Measurements from ENCODE around the gene LSM12. TPM values are rescaled to one million over a fixed set of nuclear protein-coding genes. Genes with fewer than 3 reads are reported as not detected.

The LSM12 gene
- total and polyA plus RNA-seq, 7 donors: 39.6 to 65.9 (median 47.9) TPM

DNA sequence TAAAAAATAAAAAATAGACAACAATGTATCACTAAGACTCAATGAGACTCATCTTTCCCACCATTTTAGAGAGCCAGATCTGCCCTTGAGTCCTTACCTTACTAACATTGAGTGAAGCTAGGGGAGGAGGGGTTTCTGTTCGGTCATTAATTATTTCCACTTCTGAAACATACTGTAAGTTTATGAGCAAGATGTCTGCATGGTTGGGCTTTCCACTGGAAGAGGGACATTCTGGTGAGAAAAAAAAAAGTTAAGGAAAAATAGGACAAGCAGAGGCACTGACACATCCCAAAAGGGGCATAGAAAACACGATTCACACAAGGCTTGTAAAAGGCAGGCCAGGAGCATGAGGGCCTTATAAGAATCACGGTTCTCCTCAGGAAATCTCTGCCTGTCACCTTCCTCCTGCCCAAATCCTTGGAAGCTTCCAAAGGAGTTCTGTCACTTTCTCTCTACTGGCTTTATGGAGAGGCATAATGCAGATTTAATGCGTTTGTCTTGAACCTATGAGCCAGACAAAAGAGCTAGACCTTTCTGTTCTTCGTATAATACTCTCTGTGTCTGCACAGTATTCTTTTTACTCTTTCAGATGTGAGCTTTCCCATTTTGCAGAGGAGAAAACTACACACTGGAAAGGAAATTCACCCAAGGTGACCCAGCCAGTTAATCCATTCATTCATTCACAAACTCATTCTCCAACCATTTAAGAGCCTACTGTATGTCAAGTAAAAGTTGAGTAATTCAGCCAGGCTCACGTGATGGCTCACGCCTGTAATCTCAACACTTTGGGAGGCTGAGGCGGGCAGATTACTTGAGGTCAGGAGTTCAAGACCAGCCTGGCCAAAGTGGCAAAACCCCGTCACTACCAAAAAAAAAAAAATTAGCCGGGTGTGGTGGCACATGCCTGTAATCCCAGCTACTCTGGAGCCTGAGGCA lies 2.5 kb downstream of the LSM12 start:
- Histone ChIP-seq H3K27me3 (ENCODE audit: insufficient read depth in 3 of 3, low read length in 2 of 3) (no peaks in the 10 kb centered on the region), H3K27ac (no peak overlapping the region), H3K4me1 (peaks cover 35% of the 10 kb centered on the region), H3K36me3 (ENCODE audit: insufficient read depth in 1 of 2, low read depth in 1 of 2) (peaks cover 12 to 38% of the 10 kb centered on the region in 2 donors), H3K9me3 (no peaks in the 10 kb centered on the region), H3K4me3 (no peak overlapping the region)
- TF ChIP-seq, protein P1, sequence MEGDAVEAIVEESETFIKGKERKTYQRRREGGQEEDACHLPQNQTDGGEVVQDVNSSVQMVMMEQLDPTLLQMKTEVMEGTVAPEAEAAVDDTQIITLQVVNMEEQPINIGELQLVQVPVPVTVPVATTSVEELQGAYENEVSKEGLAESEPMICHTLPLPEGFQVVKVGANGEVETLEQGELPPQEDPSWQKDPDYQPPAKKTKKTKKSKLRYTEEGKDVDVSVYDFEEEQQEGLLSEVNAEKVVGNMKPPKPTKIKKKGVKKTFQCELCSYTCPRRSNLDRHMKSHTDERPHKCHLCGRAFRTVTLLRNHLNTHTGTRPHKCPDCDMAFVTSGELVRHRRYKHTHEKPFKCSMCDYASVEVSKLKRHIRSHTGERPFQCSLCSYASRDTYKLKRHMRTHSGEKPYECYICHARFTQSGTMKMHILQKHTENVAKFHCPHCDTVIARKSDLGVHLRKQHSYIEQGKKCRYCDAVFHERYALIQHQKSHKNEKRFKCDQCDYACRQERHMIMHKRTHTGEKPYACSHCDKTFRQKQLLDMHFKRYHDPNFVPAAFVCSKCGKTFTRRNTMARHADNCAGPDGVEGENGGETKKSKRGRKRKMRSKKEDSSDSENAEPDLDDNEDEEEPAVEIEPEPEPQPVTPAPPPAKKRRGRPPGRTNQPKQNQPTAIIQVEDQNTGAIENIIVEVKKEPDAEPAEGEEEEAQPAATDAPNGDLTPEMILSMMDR (IDR thresholded peaks at IDR 0.05): no peak
- DNase-seq (no peak), ATAC-seq (no peak)
- WGBS, 3 donors: 58 to 73% (median 64%) methylated on average over 10 of the region's 10 CpGs
- intact Hi-C loops (cut with DNase I): no loop called here

- Histone ChIP-seq H3K27me3 (ENCODE audit: insufficient read depth in 3 of 3, low read length in 2 of 3) (no peaks in the 10 kb centered on the region), H3K4me3 (no peak overlapping the region), H3K27ac (no peak overlapping the region), H3K4me1 (peaks cover 38% of the 10 kb centered on the region), H3K36me3 (ENCODE audit: insufficient read depth in 1 of 2, low read depth in 1 of 2) (peaks cover 12 to 48% of the 10 kb centered on the region in 2 donors), H3K9me3 (no peaks in the 10 kb centered on the region)
- 86 to 93% (median 87%) methylated on average over 15 of the region's 15 CpGs for WGBS, 3 donors
- intact Hi-C loops (cut with DNase I): no loop called here
- ATAC-seq: no peak
- DNase-seq: no peak
- TF ChIP-seq, protein P1 (IDR thresholded peaks at IDR 0.05): no peak
Observed at GRCh38 chr17:44062871-44063270, 3.6 kb downstream of the LSM12 start.

DNA sequence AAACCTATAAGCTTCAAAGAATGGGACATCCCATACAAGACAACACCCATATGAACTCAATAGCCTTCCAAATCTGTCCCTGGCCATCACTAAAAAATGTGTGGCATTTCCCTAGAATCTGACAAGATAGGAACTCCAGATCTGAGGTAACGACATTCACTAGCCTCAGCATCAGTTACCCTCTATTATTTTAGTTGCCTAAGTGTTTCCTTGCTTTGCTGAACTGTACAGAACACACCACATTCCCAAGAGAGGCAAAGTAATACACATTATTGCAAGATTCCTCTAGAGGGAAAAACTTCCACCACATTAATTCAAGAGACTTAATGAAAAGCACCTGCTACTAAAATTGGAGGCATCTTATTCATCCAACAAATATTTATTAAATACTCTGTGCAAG lies 5.0 kb downstream of the LSM12 start:
- Histone ChIP-seq H3K4me3 (no peak overlapping the region), H3K27ac (no peak overlapping the region), H3K36me3 (ENCODE audit: insufficient read depth in 1 of 2, low read depth in 1 of 2) (peaks cover 12 to 59% of the 10 kb centered on the region in 2 donors), H3K4me1 (peaks cover 32% of the 10 kb centered on the region), H3K9me3 (no peaks in the 10 kb centered on the region), H3K27me3 (ENCODE audit: insufficient read depth in 3 of 3, low read length in 2 of 3) (no peaks in the 10 kb centered on the region)
- intact Hi-C loops (cut with DNase I): no loop called here
- no peak for ATAC-seq
- DNase-seq: no peak
- TF ChIP-seq, protein P1 (IDR thresholded peaks at IDR 0.05): no peak
- 68 to 71% (median 68%) methylated on average over 1 of the region's 1 CpG for WGBS, 3 donors

GRCh38 chr17:44059101-44059892 lies 7.2 kb downstream of the LSM12 start:
- WGBS, 3 donors: 61 to 71% (median 69%) methylated on average over 14 of the region's 14 CpGs
- ATAC-seq (no peak), DNase-seq (no peak)
- H3K27me3 ChIP-seq (ENCODE audit: insufficient read depth in 3 of 3, low read length in 2 of 3): no peaks in the 10 kb centered on the region
- H3K27ac ChIP-seq: no peak overlapping the region
- peaks cover 14 to 62% of the 10 kb centered on the region in 2 donors for H3K36me3 ChIP-seq (ENCODE audit: insufficient read depth in 1 of 2, low read depth in 1 of 2)
- H3K9me3 ChIP-seq: no peaks in the 10 kb centered on the region
- TF ChIP-seq, protein P1 (IDR thresholded peaks at IDR 0.05): no peak
- no peak overlapping the region for H3K4me3 ChIP-seq
- peaks cover 21% of the 10 kb centered on the region for H3K4me1 ChIP-seq
- intact Hi-C loops (cut with DNase I): no loop called here

Data from psoas muscle (tissue), 8 donors.